ENCODE measurements around the gene MIX23.

GRCh38 chr3:122332551-122332950 lies 50.5 kb downstream of the MIX23 start:
- TF ChIP-seq, protein P1, sequence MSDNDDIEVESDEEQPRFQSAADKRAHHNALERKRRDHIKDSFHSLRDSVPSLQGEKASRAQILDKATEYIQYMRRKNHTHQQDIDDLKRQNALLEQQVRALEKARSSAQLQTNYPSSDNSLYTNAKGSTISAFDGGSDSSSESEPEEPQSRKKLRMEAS (IDR thresholded peaks at IDR 0.05; ENCODE audit: low read depth), result no peak
- TF ChIP-seq, protein P2, sequence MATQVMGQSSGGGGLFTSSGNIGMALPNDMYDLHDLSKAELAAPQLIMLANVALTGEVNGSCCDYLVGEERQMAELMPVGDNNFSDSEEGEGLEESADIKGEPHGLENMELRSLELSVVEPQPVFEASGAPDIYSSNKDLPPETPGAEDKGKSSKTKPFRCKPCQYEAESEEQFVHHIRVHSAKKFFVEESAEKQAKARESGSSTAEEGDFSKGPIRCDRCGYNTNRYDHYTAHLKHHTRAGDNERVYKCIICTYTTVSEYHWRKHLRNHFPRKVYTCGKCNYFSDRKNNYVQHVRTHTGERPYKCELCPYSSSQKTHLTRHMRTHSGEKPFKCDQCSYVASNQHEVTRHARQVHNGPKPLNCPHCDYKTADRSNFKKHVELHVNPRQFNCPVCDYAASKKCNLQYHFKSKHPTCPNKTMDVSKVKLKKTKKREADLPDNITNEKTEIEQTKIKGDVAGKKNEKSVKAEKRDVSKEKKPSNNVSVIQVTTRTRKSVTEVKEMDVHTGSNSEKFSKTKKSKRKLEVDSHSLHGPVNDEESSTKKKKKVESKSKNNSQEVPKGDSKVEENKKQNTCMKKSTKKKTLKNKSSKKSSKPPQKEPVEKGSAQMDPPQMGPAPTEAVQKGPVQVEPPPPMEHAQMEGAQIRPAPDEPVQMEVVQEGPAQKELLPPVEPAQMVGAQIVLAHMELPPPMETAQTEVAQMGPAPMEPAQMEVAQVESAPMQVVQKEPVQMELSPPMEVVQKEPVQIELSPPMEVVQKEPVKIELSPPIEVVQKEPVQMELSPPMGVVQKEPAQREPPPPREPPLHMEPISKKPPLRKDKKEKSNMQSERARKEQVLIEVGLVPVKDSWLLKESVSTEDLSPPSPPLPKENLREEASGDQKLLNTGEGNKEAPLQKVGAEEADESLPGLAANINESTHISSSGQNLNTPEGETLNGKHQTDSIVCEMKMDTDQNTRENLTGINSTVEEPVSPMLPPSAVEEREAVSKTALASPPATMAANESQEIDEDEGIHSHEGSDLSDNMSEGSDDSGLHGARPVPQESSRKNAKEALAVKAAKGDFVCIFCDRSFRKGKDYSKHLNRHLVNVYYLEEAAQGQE (IDR thresholded peaks at IDR 0.05; ENCODE audit: low read depth, low read length), result no peak
- TF ChIP-seq, protein P3, sequence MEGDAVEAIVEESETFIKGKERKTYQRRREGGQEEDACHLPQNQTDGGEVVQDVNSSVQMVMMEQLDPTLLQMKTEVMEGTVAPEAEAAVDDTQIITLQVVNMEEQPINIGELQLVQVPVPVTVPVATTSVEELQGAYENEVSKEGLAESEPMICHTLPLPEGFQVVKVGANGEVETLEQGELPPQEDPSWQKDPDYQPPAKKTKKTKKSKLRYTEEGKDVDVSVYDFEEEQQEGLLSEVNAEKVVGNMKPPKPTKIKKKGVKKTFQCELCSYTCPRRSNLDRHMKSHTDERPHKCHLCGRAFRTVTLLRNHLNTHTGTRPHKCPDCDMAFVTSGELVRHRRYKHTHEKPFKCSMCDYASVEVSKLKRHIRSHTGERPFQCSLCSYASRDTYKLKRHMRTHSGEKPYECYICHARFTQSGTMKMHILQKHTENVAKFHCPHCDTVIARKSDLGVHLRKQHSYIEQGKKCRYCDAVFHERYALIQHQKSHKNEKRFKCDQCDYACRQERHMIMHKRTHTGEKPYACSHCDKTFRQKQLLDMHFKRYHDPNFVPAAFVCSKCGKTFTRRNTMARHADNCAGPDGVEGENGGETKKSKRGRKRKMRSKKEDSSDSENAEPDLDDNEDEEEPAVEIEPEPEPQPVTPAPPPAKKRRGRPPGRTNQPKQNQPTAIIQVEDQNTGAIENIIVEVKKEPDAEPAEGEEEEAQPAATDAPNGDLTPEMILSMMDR (IDR thresholded peaks at IDR 0.05), result no peak
- TF ChIP-seq, protein P4, sequence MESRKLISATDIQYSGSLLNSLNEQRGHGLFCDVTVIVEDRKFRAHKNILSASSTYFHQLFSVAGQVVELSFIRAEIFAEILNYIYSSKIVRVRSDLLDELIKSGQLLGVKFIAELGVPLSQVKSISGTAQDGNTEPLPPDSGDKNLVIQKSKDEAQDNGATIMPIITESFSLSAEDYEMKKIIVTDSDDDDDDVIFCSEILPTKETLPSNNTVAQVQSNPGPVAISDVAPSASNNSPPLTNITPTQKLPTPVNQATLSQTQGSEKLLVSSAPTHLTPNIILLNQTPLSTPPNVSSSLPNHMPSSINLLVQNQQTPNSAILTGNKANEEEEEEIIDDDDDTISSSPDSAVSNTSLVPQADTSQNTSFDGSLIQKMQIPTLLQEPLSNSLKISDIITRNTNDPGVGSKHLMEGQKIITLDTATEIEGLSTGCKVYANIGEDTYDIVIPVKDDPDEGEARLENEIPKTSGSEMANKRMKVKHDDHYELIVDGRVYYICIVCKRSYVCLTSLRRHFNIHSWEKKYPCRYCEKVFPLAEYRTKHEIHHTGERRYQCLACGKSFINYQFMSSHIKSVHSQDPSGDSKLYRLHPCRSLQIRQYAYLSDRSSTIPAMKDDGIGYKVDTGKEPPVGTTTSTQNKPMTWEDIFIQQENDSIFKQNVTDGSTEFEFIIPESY (IDR thresholded peaks at IDR 0.05; ENCODE audit: borderline replicate concordance, low read depth), result no peak
- TF ChIP-seq GATA2 (CRISPR knock-in tag; IDR thresholded peaks at IDR 0.05) (no peak), EZH2phosphoT487 (IDR thresholded peaks at IDR 0.05; ENCODE audit: borderline replicate concordance, low read depth) (no peak)

All from SK-N-SH (cell line).